Esophagus muscularis mucosa (tissue), 4 donors: ENCODE data around the gene CACNA2D2. TPM values are rescaled to one million over a fixed set of nuclear protein-coding genes. Genes with fewer than 3 reads are reported as not detected.

ENCODE experiments used
- DNase-seq: peaks from one replicate; pipeline ENCODE4 v3.0.0-alpha.2; 2017; ENCODE audit errors: extremely low spot score
- H3K27ac ChIP-seq, 4 donors: fragments of 200-600 bp; sonication (generic); replicated peaks in 1 of 4; 1 replicate in 3 of 4; 2 replicates in 1 of 4; pipeline ENCODE4 v1.5.1; 2016 to 2019; ENCODE audit warnings: mild to moderate bottlenecking in 1 of 4
- H3K27me3 ChIP-seq, 4 donors: fragments of 200-600 bp; sonication (generic); one replicate each; pipeline versions ENCODE4 v1.5.1 to v1.6.0; 2016 to 2019
- H3K36me3 ChIP-seq, 4 donors: fragments of 200-600 bp; sonication (generic); one replicate each; pipeline ENCODE4 v1.5.1; 2016 to 2019
- H3K4me1 ChIP-seq, 4 donors: fragments of 200-600 bp; sonication (generic); one replicate each; pipeline ENCODE4 v1.5.1; 2016 to 2019
- H3K4me3 ChIP-seq, 4 donors: fragments of 200-600 bp; sonication (generic); 1 replicate in 2 of 4; 2 replicates in 2 of 4; pipeline ENCODE4 v1.5.1; 2016 to 2019; ENCODE audit warnings: mild to moderate bottlenecking in 4 of 4, moderate library complexity in 1 of 4
- H3K9me3 ChIP-seq, 4 donors: fragments of 200-600 bp; sonication (generic); 1 replicate in 3 of 4; 2 replicates in 1 of 4; pipeline ENCODE4 v1.5.1; 2016 to 2019
- EP300 ChIP-seq: sonication (generic); formaldehyde crosslinking; IDR thresholded peaks from one replicate; pipeline ENCODE4 v1.6.1; 2017; ENCODE audit warnings: antibody characterized with exemption
- POLR2A ChIP-seq: fragments of 450-650 bp; IDR thresholded peaks from one replicate; pipeline ENCODE4 v1.6.1; 2017; ENCODE audit warnings: antibody characterized with exemption, moderate library complexity, mild to moderate bottlenecking, low read depth
- POLR2AphosphoS5 ChIP-seq, 2 donors: sonication (generic); formaldehyde crosslinking; IDR thresholded peaks; one replicate each; pipeline ENCODE4 v1.6.1; 2017; ENCODE audit warnings: antibody characterized with exemption in 2 of 2
- WGBS: methylation state at CpG from one replicate; pipeline ENCODE4 v1.1.5; 2018; 5-methylcytosine and 5-hydroxymethylcytosine counted together
- intact Hi-C: fragments of 100-400 bp; cut with DNase I; formaldehyde crosslinking; loops from one replicate; pipeline ENCODE4 v1.15.1; 2023
- total RNA-seq, 4 donors: library from RNA; depleted of rRNA; stranded (reverse); fragments of >200 nt; gene quantifications; one replicate each; pipeline versions ENCODE4 v1.1.0 to v1.2.1, GENCODE V29; 2016
- TF ChIP-seq, protein P1 (sequence below), 3 experiments: fragments of 200-600 bp in 2 of 3; fragments of 450-650 bp in 1 of 3; sonication (generic) in 2 of 3; IDR thresholded peaks; one replicate each; pipeline ENCODE4 v1.5.1; 2017 to 2019; ENCODE audit warnings: antibody characterized with exemption in 3 of 3, mild to moderate bottlenecking in 2 of 3, moderate library complexity in 1 of 3

CACNA2D2 gene
- total RNA-seq, 4 donors from 2014 or later: 0.84 to 2.8 (median 1.1) TPM

DNA sequence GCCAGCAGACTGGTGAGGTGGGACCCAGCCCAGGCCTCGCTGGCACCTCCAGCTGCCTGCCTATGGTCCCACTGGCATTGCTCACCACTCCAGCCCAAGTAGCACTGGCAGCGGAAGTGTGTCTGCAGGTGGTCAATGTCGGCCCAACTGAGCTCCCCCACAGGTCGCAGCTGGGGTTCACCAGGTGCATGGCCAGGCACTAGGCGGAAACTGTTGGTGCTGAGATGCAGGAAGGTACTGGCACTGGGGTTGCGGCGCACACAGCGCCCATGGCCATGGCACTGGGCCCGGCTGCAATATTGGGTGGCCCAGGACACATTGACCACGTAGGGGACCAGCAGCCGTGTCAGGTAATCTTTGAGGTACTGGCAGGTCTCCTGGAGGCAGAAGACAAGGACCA is 185.3 kb downstream of the CACNA2D2 start:
- WGBS: 82% methylated on average over 6 of the region's 11 CpGs

DNA sequence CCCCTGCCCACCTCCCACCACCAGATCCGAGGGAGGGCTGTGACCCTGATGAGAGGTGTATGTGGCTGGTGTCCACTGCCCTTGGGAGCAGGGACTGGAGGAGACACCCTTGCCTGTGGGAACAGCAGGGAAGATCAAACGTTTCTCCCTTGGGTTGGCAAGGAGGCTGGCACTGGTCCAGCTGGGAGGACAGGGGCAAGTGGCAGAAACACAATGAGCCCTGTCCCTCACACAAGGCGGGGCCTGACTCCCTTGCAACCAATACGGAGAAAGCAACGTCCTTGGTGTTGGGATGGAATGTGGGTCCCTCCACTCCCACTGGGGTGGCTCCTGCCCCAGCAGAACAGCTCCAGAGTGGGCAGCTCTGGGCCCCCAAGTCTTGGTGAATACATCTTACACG is 186.1 kb downstream of the CACNA2D2 start:
- intact Hi-C loops: no loop called here
- Histone ChIP-seq H3K27ac (peak overlapping the region; percentile 21 to 61 (median 39)), H3K4me1 (peaks cover 44 to 64% (median 54%) of the 10 kb centered on the region in 4 donors), H3K27me3 (no peaks in the 10 kb centered on the region), H3K9me3 (no peaks in the 10 kb centered on the region), H3K36me3 (peaks cover 0 to 65% (median 51%) of the 10 kb centered on the region in 4 donors), H3K4me3 (peak overlapping the region in 1 of 4 donors; percentile 6)
- TF ChIP-seq EP300: no peak
- no peak for TF ChIP-seq POLR2A
- no peak for TF ChIP-seq POLR2AphosphoS5 (IDR thresholded peaks at IDR 0.05)
- TF ChIP-seq, protein P1, sequence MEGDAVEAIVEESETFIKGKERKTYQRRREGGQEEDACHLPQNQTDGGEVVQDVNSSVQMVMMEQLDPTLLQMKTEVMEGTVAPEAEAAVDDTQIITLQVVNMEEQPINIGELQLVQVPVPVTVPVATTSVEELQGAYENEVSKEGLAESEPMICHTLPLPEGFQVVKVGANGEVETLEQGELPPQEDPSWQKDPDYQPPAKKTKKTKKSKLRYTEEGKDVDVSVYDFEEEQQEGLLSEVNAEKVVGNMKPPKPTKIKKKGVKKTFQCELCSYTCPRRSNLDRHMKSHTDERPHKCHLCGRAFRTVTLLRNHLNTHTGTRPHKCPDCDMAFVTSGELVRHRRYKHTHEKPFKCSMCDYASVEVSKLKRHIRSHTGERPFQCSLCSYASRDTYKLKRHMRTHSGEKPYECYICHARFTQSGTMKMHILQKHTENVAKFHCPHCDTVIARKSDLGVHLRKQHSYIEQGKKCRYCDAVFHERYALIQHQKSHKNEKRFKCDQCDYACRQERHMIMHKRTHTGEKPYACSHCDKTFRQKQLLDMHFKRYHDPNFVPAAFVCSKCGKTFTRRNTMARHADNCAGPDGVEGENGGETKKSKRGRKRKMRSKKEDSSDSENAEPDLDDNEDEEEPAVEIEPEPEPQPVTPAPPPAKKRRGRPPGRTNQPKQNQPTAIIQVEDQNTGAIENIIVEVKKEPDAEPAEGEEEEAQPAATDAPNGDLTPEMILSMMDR (IDR thresholded peaks at IDR 0.05): no peak
- no peak for DNase-seq
- 59% methylated on average over 5 of the region's 6 CpGs for WGBS

More for the DNA sequence above, 185.3 kb downstream of the CACNA2D2 start:
- no peak for TF ChIP-seq EP300
- TF ChIP-seq POLR2A: no peak
- no peak for TF ChIP-seq POLR2AphosphoS5 (IDR thresholded peaks at IDR 0.05)
- TF ChIP-seq, protein P1 (IDR thresholded peaks at IDR 0.05): no peak
- no peaks in the 10 kb centered on the region for H3K9me3 ChIP-seq
- DNase-seq: no peak
- intact Hi-C loops: no loop called here
- no peaks in the 10 kb centered on the region for H3K27me3 ChIP-seq
- H3K27ac ChIP-seq: peak overlapping the region in 3 of 4 donors; percentile 11 to 61 (median 28)
- H3K4me1 ChIP-seq: peaks cover 44 to 73% (median 61%) of the 10 kb centered on the region in 4 donors
- H3K36me3 ChIP-seq: peaks cover 0 to 65% (median 51%) of the 10 kb centered on the region in 4 donors
- peak overlapping the region; percentile 72 to 88 (median 84) for H3K4me3 ChIP-seq

DNA sequence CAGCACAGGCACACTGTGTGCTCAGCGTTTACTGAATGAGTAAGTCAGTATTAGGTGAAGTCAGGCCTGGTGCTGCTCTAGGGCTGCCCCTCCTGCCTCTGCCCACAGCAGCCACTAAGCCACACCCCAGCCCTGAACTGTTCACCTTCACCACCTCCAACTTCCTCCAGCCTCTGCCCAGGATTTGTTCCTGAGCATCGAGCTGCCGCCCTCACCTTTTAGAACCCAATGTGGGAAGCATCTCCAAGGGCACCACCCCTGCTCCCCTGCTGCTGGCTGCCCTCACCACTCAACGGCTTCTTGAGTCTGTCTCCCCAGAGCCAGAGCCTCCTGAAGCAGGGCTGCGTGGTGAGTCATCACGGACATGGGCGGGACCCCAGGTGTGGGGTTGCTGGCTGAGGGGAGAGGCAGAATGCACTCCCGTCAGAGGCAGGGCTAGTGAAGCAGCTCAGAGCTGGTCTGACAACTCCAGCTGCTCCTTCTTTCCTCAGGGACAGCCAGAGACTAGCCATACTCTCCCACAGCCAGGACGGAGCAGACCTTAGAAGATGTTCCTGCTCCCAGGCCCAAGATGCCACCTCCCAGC is 186.7 kb downstream of the CACNA2D2 start:
- H3K9me3 ChIP-seq: no peaks in the 10 kb centered on the region
- no peaks in the 10 kb centered on the region for H3K27me3 ChIP-seq
- H3K4me3 ChIP-seq: no peak overlapping the region
- DNase-seq: no peak
- H3K27ac ChIP-seq: peak overlapping the region in 3 of 4 donors; percentile 21 to 61 (median 50)
- WGBS: 72% methylated on average over 7 of the region's 9 CpGs
- intact Hi-C loops: no loop called here
- TF ChIP-seq, protein P1 (IDR thresholded peaks at IDR 0.05): no peak
- TF ChIP-seq POLR2A (no peak), POLR2AphosphoS5 (IDR thresholded peaks at IDR 0.05) (no peak), EP300 (no peak)
- peaks cover 42 to 59% (median 49%) of the 10 kb centered on the region in 4 donors for H3K4me1 ChIP-seq
- peaks cover 0 to 65% (median 53%) of the 10 kb centered on the region in 4 donors for H3K36me3 ChIP-seq

DNA sequence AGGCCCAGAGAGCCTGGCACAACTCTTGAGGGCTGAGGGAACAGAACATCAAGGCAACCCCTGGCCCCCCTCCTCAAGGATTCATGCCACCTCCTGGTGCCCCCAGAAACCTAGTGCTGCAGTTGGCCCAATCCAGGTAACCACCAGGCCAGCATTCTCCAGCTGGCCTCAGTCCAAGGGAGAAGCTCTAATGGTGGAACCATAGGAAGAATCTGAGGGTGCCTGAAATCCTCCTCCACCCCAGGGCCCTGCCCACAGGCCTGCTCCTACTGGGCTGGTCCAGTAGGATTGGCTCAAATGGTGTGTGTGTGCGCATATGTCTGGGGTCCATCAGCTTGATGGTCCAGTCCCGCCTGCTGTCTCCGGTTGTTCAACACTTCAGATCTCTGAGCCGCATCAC is 188.6 kb downstream of the CACNA2D2 start:
- Histone ChIP-seq H3K36me3 (peaks cover 0 to 60% (median 49%) of the 10 kb centered on the region in 4 donors), H3K27me3 (no peaks in the 10 kb centered on the region), H3K9me3 (no peaks in the 10 kb centered on the region), H3K27ac (no peak overlapping the region), H3K4me1 (peaks cover 33 to 48% (median 36%) of the 10 kb centered on the region in 4 donors), H3K4me3 (no peak overlapping the region)
- no peak for DNase-seq
- intact Hi-C loops: no loop called here
- TF ChIP-seq EP300 (no peak), POLR2AphosphoS5 (IDR thresholded peaks at IDR 0.05) (no peak), POLR2A (no peak)
- TF ChIP-seq, protein P1 (IDR thresholded peaks at IDR 0.05): no peak
- 96% methylated on average over 4 of the region's 4 CpGs for WGBS

DNA sequence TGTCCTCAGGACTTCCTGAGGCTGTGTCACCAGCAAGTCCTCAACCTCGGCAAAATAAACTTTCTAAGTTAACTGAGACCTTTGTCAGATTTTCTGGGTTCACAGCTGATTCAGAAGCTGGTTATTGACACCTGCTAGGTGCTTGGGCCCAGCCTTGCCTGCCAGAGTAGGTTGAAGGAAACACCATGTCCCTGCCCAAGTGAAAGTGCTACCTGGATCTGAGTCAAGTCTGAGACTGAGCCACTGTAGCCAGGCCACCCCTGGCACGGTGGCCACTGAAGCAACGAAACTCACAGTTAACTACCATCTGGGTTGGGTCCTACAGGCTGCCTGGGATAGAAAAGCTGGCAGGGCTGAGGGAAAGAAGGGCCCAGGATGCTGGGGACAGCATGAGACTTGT is 189.1 kb downstream of the CACNA2D2 start:
- peaks cover 0 to 56% (median 46%) of the 10 kb centered on the region in 4 donors for H3K36me3 ChIP-seq
- H3K27ac ChIP-seq: no peak overlapping the region
- intact Hi-C loops: no loop called here
- WGBS: 71% methylated on average over 3 of the region's 3 CpGs
- H3K4me3 ChIP-seq: no peak overlapping the region
- DNase-seq: no peak
- H3K9me3 ChIP-seq: no peaks in the 10 kb centered on the region
- H3K4me1 ChIP-seq: peaks cover 29 to 47% (median 32%) of the 10 kb centered on the region in 4 donors
- no peaks in the 10 kb centered on the region for H3K27me3 ChIP-seq
- TF ChIP-seq POLR2AphosphoS5 (IDR thresholded peaks at IDR 0.05): no peak
- TF ChIP-seq, protein P1 (IDR thresholded peaks at IDR 0.05): no peak
- TF ChIP-seq POLR2A: no peak
- TF ChIP-seq EP300: no peak
